Left renal cortex interstitium (tissue), 4 donors: Measurements from ENCODE around the gene MT1M. TPM values are rescaled to one million over a fixed set of nuclear protein-coding genes. Genes with fewer than 3 reads are reported as not detected.
A peak's percentile ranks its signal among the peaks of the same experiment; 100 is the strongest.
"Not testable (repeated sequence)": the region's sequence is repeated elsewhere in the genome, so short reads cannot be mapped to it uniquely, and the experiment has no call there.

Source experiments
- DNase-seq, 4 donors: peaks; one replicate each; pipeline ENCODE4 v3.0.0-alpha.2; 2013; ENCODE audit warnings: low read depth in 4 of 4, low spot score in 2 of 4, missing footprints in 1 of 4
- polyA plus RNA-seq, 4 donors: library from polyadenylated mRNA; unstranded; fragments of 120-200 nt; gene quantifications; one replicate each; pipeline ENCODE4 v1.2.1, GENCODE V29; 2013; ENCODE audit not compliant: insufficient read length in 4 of 4

MT1M gene
- polyA plus RNA-seq, 4 donors = 0.41 to 0.96 TPM; not detected in 2

DNA sequence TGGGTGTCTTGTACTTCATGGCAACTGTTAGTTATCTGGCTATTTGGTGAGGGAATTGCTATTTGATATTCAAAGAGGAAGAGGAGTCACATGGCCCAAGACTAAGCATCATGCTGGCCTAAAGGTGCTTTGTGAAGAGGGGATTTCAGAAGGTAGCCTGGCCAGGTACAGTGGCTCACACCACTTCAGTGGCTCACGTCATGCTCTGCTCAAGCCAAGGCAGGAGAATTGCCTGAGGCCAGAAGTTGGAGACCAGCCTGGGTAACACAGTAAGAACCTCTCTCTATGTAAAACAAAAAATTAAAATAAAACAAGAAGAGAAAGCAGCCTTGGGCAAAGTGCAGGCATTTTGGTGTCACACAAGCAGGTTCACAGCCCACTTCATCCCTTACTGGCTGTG, 12.9 kb downstream of the MT1M start:
- no peak for DNase-seq

DNA sequence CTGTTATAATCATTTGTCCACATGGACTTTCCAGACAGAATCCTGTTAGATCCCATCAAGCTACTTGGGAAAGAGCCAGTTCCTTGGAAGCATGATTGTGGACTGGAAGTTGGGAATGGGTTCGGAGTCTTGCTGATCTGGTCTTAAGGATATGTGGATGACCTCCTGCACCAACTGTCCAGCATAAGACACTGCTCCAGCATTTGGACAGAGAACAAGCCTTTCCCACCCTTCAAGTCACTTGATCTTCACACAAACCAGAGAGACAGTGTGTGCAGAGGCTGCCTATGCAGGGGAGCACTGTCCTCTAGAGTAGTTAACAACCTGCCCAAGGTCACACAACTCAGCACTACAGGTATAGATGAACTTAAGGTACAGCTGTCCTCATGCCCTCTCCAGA, 13.4 kb downstream of the MT1M start:
- DNase-seq = no peak

GRCh38 chr16:56647641-56648431, 15.4 kb downstream of the MT1M start:
- no peak for DNase-seq

- DNase-seq = no peak
Measured at GRCh38 chr16:56649271-56649670, 16.8 kb downstream of the MT1M start.

DNA sequence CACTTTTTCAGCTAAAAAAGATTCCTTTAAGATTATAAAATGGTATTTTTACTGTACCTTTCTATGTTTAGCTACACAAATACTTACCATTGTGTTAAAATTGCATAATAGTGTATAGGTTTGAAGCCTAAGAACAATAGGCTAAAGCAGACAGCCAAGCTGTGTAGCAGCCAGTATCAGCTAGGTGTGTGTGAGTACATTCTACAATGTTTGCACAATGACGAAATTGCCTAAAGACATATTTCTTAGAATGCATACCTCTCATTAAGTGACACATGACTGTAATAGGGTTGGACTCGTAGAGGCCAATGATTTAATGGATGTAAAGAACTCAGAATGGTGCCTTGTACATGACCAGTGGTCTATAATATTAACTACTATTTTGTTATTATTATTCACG, 17.4 kb downstream of the MT1M start:
- no peak for DNase-seq

DNA sequence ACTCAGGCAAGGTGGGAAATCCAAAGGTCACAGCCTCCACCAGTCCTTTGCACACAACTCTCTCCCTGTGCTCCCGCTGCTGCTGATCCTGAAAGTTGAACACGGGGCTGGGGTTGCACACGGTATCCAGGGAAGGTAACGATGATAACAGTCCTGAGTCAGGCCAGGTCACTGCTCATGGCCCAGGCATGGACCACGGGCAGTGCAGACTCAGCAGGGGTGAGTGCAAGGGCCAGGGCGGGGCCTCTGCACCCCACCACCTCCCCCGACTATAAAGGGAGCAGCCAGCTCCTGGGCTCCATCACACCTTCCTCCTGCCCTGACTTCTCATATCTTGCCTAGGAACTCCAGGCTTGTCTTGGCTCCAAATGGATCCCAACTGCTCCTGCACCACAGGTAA, 19.1 kb downstream of the MT1M start, which contains the start of gene MT1B:
TSS of gene MT1B (plus strand) at position 301 of the 400 bp plus-strand sequence. CDS start at position 369, 68 bp downstream.
- no peak for DNase-seq

- no peak for DNase-seq
Measured at GRCh38 chr16:56652600-56652999, 20.1 kb downstream of the MT1M start.

GRCh38 chr16:56653218-56653617, 20.8 kb downstream of the MT1M start:
- no peak for DNase-seq

DNA sequence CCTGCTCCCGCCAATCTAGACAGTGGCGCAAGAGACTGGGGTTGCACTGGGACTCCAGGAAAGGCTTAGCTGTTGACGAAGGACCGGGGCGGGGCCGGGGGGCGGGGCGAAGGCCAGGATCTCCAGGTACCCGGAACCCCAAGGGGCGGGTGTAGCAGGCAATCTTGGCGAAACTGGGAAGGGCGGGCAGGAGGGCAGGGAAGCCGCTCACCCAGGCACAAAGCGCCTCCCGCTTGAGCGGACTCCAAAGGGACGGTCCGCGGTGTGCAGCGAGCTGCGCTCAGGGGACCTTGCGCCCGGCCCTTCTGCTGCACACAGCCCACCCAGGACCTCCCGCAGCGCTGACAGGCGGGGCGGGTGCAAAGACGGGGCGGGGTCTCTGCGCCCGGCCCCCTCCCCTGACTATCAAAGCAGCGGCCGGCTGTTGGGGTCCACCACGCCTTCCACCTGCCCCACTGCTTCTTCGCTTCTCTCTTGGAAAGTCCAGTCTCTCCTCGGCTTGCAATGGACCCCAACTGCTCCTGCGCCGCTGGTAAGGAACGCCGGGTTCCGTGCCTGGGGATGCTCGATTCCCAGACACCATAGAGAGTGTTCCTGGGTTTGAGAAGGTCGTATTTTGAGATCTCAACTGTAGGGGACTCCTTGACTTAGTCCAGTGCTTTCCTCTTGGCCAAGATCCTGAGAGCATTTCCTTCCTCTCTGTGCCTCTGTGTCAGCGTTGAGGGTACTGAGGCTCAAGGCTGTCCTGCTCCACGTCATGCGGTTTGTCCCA, 25.3 kb downstream of the MT1M start, which contains the start of gene MT1F:
TSS of gene MT1F (plus strand) at position 405 of the 772 bp plus-strand sequence. CDS start at position 505, 100 bp downstream.
- DNase-seq = peak in 1 of 4 donors; percentile 53

DNA sequence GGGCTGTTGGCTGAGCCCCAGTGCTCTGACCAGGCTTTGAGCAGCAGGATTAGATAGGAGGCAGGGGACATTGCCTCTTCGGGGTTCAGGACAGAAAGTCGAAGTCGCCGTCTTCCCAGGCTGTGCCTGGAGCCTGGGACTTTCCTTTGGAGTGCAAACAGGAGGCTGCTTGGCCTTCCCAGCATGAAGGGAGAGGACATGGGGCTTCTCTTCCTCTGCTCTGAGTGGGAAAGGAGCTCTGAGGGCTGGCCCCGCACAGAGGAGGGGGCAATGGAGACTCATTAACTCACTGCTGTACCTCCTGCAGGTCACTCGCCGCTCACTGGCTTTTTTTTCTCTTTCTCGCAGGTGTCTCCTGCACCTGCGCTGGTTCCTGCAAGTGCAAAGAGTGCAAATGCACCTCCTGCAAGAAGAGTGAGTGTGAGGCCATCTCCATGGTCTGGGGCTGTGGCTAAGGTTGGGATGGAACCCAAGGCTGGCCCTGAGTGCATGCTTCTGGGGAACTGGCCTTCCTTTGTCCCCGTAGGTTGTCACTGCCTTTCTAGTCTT, 25.9 kb downstream of the MT1M start:
- DNase-seq = no peak

DNA sequence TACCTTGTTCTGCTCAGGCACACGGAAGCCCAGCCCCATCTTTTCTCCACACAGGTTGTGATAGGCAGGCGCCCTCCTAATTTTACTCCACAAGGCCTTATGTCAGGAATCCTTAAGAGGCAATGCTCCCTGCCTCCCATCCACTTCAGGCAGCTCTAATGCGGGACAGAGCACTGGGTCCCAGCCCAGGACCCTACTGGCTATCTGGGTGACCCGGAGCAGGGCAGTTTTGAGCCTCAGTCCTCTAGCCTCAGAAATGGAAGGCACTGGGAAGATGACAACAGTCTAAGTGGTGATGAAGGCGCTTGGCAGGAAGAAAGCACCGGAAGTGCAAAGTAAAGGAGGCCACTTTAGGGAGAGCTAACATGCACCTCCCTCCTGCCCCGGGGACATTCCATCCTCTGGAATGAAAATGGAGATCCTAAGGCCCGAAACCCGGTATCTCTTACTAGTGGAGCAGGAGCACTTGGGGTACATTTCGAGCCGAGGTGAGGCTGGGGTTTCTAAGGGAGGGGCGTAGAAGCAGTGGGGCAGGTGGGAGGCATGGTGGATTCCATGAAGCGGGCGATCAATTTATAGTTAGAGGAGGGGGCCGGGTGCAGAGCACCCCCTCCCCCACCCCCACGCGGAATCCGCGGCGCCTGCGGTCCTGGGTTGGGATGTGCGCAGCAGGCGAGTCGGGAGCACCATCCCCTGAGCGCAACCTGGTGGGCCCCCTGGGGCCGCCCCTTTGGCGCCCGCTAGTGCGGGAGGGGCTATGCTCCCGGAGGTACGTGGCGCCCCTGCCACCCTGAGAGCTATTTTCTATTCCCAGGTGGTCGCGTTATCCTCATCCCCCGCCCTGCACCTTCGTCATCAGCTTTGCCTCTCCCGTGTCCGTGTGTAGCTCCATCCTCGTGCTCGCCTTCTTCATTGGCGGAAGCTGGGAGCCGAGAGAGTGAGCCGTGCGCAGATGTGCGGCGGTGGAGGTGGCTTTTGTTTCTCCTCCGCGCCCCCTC, 30.2 kb downstream of the MT1M start:
- DNase-seq = no peak

DNA sequence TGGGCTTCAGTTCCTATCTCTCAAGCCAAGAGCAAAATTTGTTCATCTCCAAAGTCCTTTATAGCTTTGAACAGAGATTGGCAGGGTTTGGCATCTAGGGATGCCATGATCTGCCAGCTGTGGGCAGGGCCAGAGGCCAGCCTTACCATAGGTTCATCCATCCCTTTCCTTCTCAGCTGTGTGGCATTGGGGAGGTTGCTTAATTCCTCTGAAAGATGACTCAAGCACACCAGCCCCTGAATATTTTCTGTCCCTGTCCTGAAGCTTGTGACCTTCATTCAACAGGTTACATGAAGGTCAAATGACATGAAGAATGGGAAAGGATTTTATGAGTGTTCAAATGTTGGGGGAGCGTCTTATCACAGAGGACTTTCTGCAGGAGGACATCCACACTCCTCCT, 32.0 kb downstream of the MT1M start:
- DNase-seq = no peak

GRCh38 chr16:56665286-56666261, 33.1 kb downstream of the MT1M start:
- DNase-seq = not testable (repeated sequence)

GRCh38 chr16:56667581-56668571, 35.4 kb downstream of the MT1M start, which contains the start of gene MT1G:
TSS of gene MT1G (minus strand) at chr16:56668065. CDS start at chr16:56667993, 72 bp downstream.
- no peak for DNase-seq

- no peak for DNase-seq
Measured at GRCh38 chr16:56669005-56669839, 36.8 kb downstream of the MT1M start, which contains the start of gene MT1H. TSS of gene MT1H (plus strand) at chr16:56669814. CDS start at chr16:56669885, 71 bp downstream.

DNA sequence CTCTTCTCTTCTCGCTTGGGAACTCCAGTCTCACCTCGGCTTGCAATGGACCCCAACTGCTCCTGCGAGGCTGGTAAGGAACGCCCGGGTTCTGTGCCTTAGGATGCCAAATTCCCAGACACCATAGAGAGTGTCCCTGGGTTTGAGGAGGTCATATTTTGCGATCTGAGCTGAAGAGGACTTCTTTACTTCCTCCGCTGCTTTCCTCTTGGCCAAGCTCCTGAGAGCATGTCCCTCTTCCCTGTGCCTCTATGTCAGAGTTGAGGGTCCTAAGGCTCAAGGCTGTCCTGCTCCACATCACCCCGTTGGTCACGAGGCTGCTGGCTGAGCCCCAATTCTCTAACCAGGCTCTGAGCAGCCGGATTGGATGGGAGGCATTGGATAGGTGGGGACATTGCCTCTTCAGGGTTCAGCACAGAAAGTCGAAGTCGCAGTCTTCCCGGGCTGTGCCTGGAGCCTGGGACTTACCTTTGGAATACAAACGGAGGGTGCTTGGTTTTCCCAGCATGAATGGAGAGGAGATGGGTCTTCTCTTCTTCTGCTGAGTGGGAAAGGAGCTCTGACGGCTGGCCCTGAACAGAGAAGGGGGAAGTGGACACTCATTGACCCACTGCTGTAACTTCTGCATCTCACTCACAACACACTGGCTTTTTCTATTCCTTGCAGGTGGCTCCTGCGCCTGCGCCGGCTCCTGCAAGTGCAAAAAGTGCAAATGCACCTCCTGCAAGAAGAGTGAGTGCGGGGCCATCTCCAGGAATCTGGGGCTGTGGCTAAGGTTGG, 37.6 kb downstream of the MT1M start:
- no peak for DNase-seq
